Measurements from ENCODE around the gene DENND1A. TPM values are rescaled to one million over a fixed set of nuclear protein-coding genes. Genes with fewer than 3 reads are reported as not detected.

The DENND1A gene
- total and polyA plus RNA-seq, 2 experiments from 2014 or later = 13.1 to 28.7 TPM

GRCh38 chr9:123689701-123690428 lies 240.1 kb downstream of the DENND1A start:
- no peak overlapping the region for H3K27ac Mint-ChIP-seq
- Histone ChIP-seq H3K9me2 (ENCODE audit: insufficient read depth) (no peaks in the 10 kb centered on the region), H3K27ac (ENCODE audit: low read depth) (no peak overlapping the region), H3F3A (replicated peaks; ENCODE audit: low read depth) (no peaks in the 10 kb centered on the region), H3K79me2 (replicated peaks; ENCODE audit: insufficient read depth) (no peaks in the 10 kb centered on the region), H3K36me3 (ENCODE audit: insufficient read depth) (no peaks in the 10 kb centered on the region), H4K20me1 (replicated peaks; ENCODE audit: insufficient read depth) (no peaks in the 10 kb centered on the region; the same call in 1 of the 2 replicates), H3K4me2 (no peak overlapping the region), H3K27me3 (ENCODE audit: insufficient read depth) (no peaks in the 10 kb centered on the region), H3K4me3 (no peak overlapping the region), H3K4me1 (ENCODE audit: insufficient read depth) (no peaks in the 10 kb centered on the region; the same call in 1 of the 2 replicates), H2AFZ (no peak overlapping the region)
- no peaks in the 10 kb centered on the region for H3K9me3 Mint-ChIP-seq
- H3K36me3 Mint-ChIP-seq (ENCODE audit: low read depth) = no peaks in the 10 kb centered on the region
- H3K27me3 Mint-ChIP-seq (ENCODE audit: insufficient read depth, low read depth, poor library complexity) = no peaks in the 10 kb centered on the region
- H3K4me3 Mint-ChIP-seq = no peak overlapping the region
- no peak for ATAC-seq
- DNase-seq (ENCODE audit: low spot score) = no peak
- peaks cover 17% of the 10 kb centered on the region; the same call in 2 of the 3 replicates for H3K4me1 Mint-ChIP-seq
- no peak for TF ChIP-seq ETS1 (IDR thresholded peaks at IDR 0.05)
- TF ChIP-seq EZH2phosphoT487 (IDR thresholded peaks at IDR 0.05; ENCODE audit: unreplicated experiment) = no peak
- no peak for TF ChIP-seq CREB1 (CRISPR knock-in tag; IDR thresholded peaks at IDR 0.05; ENCODE audit: low read depth)
- TF ChIP-seq POLR2AphosphoS5 (IDR thresholded peaks at IDR 0.05; ENCODE audit: low read depth) = no peak
- TF ChIP-seq REST (IDR thresholded peaks at IDR 0.05; ENCODE audit: unreplicated experiment) = no peak
- TF ChIP-seq STAT1 (IDR thresholded peaks at IDR 0.05; ENCODE audit: unreplicated experiment) = no peak
- TF ChIP-seq, protein P1, sequence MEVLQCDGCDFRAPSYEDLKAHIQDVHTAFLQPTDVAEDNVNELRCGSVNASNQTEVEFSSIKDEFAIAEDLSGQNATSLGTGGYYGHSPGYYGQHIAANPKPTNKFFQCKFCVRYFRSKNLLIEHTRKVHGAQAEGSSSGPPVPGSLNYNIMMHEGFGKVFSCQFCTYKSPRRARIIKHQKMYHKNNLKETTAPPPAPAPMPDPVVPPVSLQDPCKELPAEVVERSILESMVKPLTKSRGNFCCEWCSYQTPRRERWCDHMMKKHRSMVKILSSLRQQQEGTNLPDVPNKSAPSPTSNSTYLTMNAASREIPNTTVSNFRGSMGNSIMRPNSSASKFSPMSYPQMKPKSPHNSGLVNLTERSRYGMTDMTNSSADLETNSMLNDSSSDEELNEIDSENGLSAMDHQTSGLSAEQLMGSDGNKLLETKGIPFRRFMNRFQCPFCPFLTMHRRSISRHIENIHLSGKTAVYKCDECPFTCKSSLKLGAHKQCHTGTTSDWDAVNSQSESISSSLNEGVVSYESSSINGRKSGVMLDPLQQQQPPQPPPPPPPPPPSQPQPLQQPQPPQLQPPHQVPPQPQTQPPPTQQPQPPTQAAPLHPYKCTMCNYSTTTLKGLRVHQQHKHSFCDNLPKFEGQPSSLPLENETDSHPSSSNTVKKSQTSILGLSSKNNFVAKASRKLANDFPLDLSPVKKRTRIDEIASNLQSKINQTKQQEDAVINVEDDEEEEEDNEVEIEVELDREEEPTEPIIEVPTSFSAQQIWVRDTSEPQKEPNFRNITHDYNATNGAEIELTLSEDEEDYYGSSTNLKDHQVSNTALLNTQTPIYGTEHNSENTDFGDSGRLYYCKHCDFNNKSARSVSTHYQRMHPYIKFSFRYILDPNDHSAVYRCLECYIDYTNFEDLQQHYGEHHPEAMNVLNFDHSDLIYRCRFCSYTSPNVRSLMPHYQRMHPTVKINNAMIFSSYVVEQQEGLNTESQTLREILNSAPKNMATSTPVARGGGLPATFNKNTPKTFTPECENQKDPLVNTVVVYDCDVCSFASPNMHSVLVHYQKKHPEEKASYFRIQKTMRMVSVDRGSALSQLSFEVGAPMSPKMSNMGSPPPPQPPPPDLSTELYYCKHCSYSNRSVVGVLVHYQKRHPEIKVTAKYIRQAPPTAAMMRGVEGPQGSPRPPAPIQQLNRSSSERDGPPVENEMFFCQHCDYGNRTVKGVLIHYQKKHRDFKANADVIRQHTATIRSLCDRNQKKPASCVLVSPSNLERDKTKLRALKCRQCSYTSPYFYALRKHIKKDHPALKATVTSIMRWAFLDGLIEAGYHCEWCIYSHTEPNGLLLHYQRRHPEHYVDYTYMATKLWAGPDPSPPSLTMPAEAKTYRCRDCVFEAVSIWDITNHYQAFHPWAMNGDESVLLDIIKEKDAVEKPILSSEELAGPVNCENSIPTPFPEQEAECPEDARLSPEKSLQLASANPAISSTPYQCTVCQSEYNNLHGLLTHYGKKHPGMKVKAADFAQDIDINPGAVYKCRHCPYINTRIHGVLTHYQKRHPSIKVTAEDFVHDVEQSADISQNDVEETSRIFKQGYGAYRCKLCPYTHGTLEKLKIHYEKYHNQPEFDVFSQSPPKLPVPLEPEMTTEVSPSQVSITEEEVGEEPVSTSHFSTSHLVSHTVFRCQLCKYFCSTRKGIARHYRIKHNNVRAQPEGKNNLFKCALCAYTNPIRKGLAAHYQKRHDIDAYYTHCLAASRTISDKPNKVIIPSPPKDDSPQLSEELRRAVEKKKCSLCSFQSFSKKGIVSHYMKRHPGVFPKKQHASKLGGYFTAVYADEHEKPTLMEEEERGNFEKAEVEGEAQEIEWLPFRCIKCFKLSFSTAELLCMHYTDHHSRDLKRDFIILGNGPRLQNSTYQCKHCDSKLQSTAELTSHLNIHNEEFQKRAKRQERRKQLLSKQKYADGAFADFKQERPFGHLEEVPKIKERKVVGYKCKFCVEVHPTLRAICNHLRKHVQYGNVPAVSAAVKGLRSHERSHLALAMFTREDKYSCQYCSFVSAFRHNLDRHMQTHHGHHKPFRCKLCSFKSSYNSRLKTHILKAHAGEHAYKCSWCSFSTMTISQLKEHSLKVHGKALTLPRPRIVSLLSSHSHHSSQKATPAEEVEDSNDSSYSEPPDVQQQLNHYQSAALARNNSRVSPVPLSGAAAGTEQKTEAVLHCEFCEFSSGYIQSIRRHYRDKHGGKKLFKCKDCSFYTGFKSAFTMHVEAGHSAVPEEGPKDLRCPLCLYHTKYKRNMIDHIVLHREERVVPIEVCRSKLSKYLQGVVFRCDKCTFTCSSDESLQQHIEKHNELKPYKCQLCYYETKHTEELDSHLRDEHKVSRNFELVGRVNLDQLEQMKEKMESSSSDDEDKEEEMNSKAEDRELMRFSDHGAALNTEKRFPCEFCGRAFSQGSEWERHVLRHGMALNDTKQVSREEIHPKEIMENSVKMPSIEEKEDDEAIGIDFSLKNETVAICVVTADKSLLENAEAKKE (CRISPR knock-in tag; IDR thresholded peaks at IDR 0.05) = no peak
- TF ChIP-seq JUNB (IDR thresholded peaks at IDR 0.05; ENCODE audit: unreplicated experiment) = no peak
- no peak for TF ChIP-seq ZNF331 (CRISPR knock-in tag; IDR thresholded peaks at IDR 0.05; ENCODE audit: low read depth)
- no peak for TF ChIP-seq EZH2 (IDR thresholded peaks at IDR 0.05; ENCODE audit: low read depth, unreplicated experiment)
- TF ChIP-seq CTCF (conservative IDR thresholded peaks at IDR 0.05; ENCODE audit: low read depth in 2 of 2) = no peak
- no peak for TF ChIP-seq NANOG (IDR thresholded peaks at IDR 0.05; ENCODE audit: borderline replicate concordance)
- no peak for TF ChIP-seq ZNF114 (CRISPR knock-in tag; IDR thresholded peaks at IDR 0.05)
